Endothelial cell of umbilical vein (primary cell): Measurements from ENCODE around the gene CCDC73. TPM values are rescaled to one million over a fixed set of nuclear protein-coding genes. Genes with fewer than 3 reads are reported as not detected.

Source experiments
- BruUV-seq: library from RNA; stranded (reverse); fragments of 400-500 nt; replicated peaks from 2 replicates; lab custom pipeline; 2021; lab: Mats Ljungman, UMichigan
- CTCF ChIA-PET: fragments of 300-600, 350-600 bp; sonication (Branson Sonifier 250); formaldehyde crosslinking; loops from one replicate; lab custom pipeline; 2021; ENCODE audit warnings: antibody characterized with exemption, inconsistent platforms; lab: Charles Lee
- POLR2A ChIA-PET: fragments of 300-600, 350-600 bp; sonication (Branson Sonifier 250); formaldehyde crosslinking; loops from one replicate; lab custom pipeline; 2021; ENCODE audit warnings: antibody characterized with exemption, inconsistent platforms; lab: Charles Lee
- DNase-seq: peaks from one replicate; pipeline ENCODE4 v3.0.0-alpha.2; 2011; ENCODE audit warnings: low read depth, low spot score
- FAIRE-seq: peaks from 2 replicates; lab custom pipeline; 2011; peaks lifted over from hg19 to GRCh38; lab: Jason Lieb, UNC
- H2AFZ ChIP-seq: 2 replicates; pipeline ENCODE4 v1.6.0; 2012; ENCODE audit warnings: low read depth, low read length, control low read depth, inconsistent platforms
- H3K27ac ChIP-seq: 2 replicates; pipeline ENCODE4 v1.5.1; 2011; ENCODE audit warnings: low read depth, mild to moderate bottlenecking, control low read depth, low read length, moderate library complexity; ENCODE audit not compliant: insufficient read depth
- H3K27me3 ChIP-seq, 2 experiments: 2 replicates each; pipeline versions ENCODE4 v1.6.0 to v1.6.1; 2011; ENCODE audit warnings: low read length in 2 of 2, mixed read lengths in 1 of 2; ENCODE audit not compliant: control insufficient read depth in 2 of 2, insufficient read depth in 2 of 2
- H3K36me3 ChIP-seq, 2 experiments: 2 replicates in 1 of 2; 3 replicates in 1 of 2; pipeline ENCODE4 v1.5.1; 2011; ENCODE audit warnings: low read length in 2 of 2, mild to moderate bottlenecking in 1 of 2, moderate library complexity in 1 of 2; ENCODE audit not compliant: control insufficient read depth in 2 of 2, insufficient read depth in 2 of 2; ENCODE audit errors: extremely low read depth in 1 of 2
- H3K4me1 ChIP-seq: 3 replicates; pipeline ENCODE4 v1.5.1; 2011; ENCODE audit warnings: mild to moderate bottlenecking, low read length; ENCODE audit not compliant: control insufficient read depth, insufficient read depth; ENCODE audit errors: extremely low read depth
- H3K4me2 ChIP-seq: 2 replicates; pipeline ENCODE4 v1.6.1; 2011; ENCODE audit warnings: low read length, control low read depth, mixed read lengths; ENCODE audit not compliant: insufficient read depth
- H3K4me3 ChIP-seq, 3 experiments: fragments of 200-600 bp in 1 of 3; sonication (generic), shearing (Covaris generic) in 1 of 3; replicated peaks in 1 of 3; 2 replicates each; pipeline ENCODE4 v1.5.1; 2011 to 2016; ENCODE audit warnings: control low read depth in 3 of 3, low read length in 3 of 3, mild to moderate bottlenecking in 2 of 3, inconsistent platforms in 1 of 3, low read depth in 1 of 3, moderate library complexity in 1 of 3; ENCODE audit not compliant: insufficient read depth in 1 of 3
- H3K79me2 ChIP-seq: 2 replicates; pipeline ENCODE4 v1.6.0; 2012; ENCODE audit warnings: low read length, inconsistent platforms; ENCODE audit not compliant: control insufficient read depth, insufficient read depth
- H3K9ac ChIP-seq: replicated peaks from 2 replicates; pipeline ENCODE3; 2011; ENCODE audit warnings: low read length, control low read depth; ENCODE audit not compliant: insufficient read depth; ENCODE audit errors: extremely low read depth
- H3K9me1 ChIP-seq: replicated peaks from 3 replicates; pipeline ENCODE4 v1.6.0; 2011; ENCODE audit warnings: mild to moderate bottlenecking, low read length; ENCODE audit not compliant: control insufficient read depth, insufficient read depth; ENCODE audit errors: extremely low read depth
- H3K9me3 ChIP-seq: replicated peaks from 2 replicates; pipeline ENCODE4 v1.5.1; 2012; ENCODE audit warnings: low read length, inconsistent platforms; ENCODE audit not compliant: control insufficient read depth, insufficient read depth
- H4K20me1 ChIP-seq: replicated peaks from 2 replicates; pipeline ENCODE3; 2011; ENCODE audit warnings: mild to moderate bottlenecking, low read length; ENCODE audit not compliant: control insufficient read depth, insufficient read depth; ENCODE audit errors: extremely low read depth
- CTCF ChIP-seq, 2 donors: IDR thresholded peaks; 1 replicate in 1 of 2; 2 replicates in 1 of 2; pipeline ENCODE4 v1.5.1; 2011; ENCODE audit warnings: low read length in 2 of 2, mild to moderate bottlenecking in 2 of 2, moderate library complexity in 2 of 2, control low read depth in 1 of 2, inconsistent platforms in 1 of 2, low read depth in 1 of 2; ENCODE audit not compliant: insufficient read depth in 1 of 2; ENCODE audit errors: extremely low read depth in 1 of 2
- EZH2 ChIP-seq: IDR thresholded peaks from 2 replicates; pipeline ENCODE4 v1.6.1; 2012; ENCODE audit warnings: borderline replicate concordance, low read depth, mild to moderate bottlenecking, moderate library complexity, low read length, inconsistent platforms; ENCODE audit not compliant: severe bottlenecking
- FOS ChIP-seq: IDR thresholded peaks from 2 replicates; pipeline ENCODE4 v1.6.1; 2011; ENCODE audit warnings: mild to moderate bottlenecking, low read length, moderate library complexity, borderline replicate concordance; ENCODE audit not compliant: insufficient read depth
- GATA2 ChIP-seq: IDR thresholded peaks from 2 replicates; pipeline ENCODE4 v1.7.0; 2011; ENCODE audit warnings: low read depth, mild to moderate bottlenecking, moderate library complexity, mixed read lengths, low read length; ENCODE audit not compliant: insufficient read length, insufficient read depth
- JUN ChIP-seq: IDR thresholded peaks from 2 replicates; pipeline ENCODE4 v1.6.1; 2011; ENCODE audit warnings: borderline replicate concordance, low read depth; ENCODE audit not compliant: insufficient read length, insufficient read depth
- MAX ChIP-seq: IDR thresholded peaks from 2 replicates; pipeline ENCODE4 v1.6.1; 2011; ENCODE audit not compliant: insufficient read depth, insufficient read length
- MYC ChIP-seq: IDR thresholded peaks from one replicate; pipeline ENCODE4 v1.6.1; 2011; ENCODE audit warnings: mild to moderate bottlenecking, low read depth, low read length
- POLR2A ChIP-seq: IDR thresholded peaks from 2 replicates; pipeline ENCODE4 v1.6.1; 2012; ENCODE audit warnings: low read depth, mild to moderate bottlenecking, control low read depth, low read length
- POLR2AphosphoS5 ChIP-seq: IDR thresholded peaks from 2 replicates; pipeline ENCODE4 v1.6.1; 2012; ENCODE audit warnings: low read depth, mild to moderate bottlenecking, control low read depth, low read length, moderate library complexity; ENCODE audit not compliant: insufficient read depth
- dilution Hi-C: fragments of 300-500 bp; cut with MboI; formaldehyde crosslinking; loops from one replicate; pipeline ENCODE4 v1.15.0; 2019; ENCODE audit warnings: low sequenced_read_pairs; ENCODE audit not compliant: extremely low pct_ligation_motif_present
- intact Hi-C: fragments of 100-400 bp; cut with micrococcal nuclease; formaldehyde crosslinking; loops from one replicate; pipeline ENCODE4 v1.10.0; 2022
- polyA plus RNA-seq, 4 experiments: library from polyadenylated mRNA; depleted of rRNA in 3 of 4; stranded (reverse) in 3 of 4; unstranded in 1 of 4; fragments of >200 nt; gene quantifications; 2 replicates each; pipeline versions ENCODE4 v1.2.1 to v1.2.3, GENCODE V29; 2011 to 2012; ENCODE audit warnings: missing spikeins in 1 of 4
- total RNA-seq: library from RNA; stranded (reverse); gene quantifications from 2 replicates; pipeline ENCODE4 v1.2.3, GENCODE V29; 2021

Gene CCDC73
- total and polyA plus RNA-seq, 2 donors (not counting 3 experiments of a cell fraction or from before 2014, with no cell fraction given), result not detected

GRCh38 chr11:32658639-32659406 is 135.6 kb downstream of the CCDC73 start:
- no peak overlapping the region for H3K4me2 ChIP-seq
- H3K36me3 ChIP-seq, result no peaks in the 10 kb centered on the region
- no peak overlapping the region for H3K4me3 ChIP-seq
- dilution Hi-C loops, result no loop called here
- no peaks in the 10 kb centered on the region for H3K27me3 ChIP-seq
- ChIA-PET CTCF (no interaction called here), POLR2A (no interaction called here)
- no peaks in the 10 kb centered on the region for H4K20me1 ChIP-seq
- FAIRE-seq (no peak), DNase-seq (no peak)
- intact Hi-C loops, result no loop called here
- H3K9me3 ChIP-seq, result no peaks in the 10 kb centered on the region
- H2AFZ ChIP-seq, result no peak overlapping the region
- H3K9ac ChIP-seq, result no peak overlapping the region
- TF ChIP-seq POLR2A, result no peak
- peak; percentile 63 for TF ChIP-seq FOS
- BruUV-seq, result no TSS peak
- H3K9me1 ChIP-seq, result no peaks in the 10 kb centered on the region
- no peak overlapping the region for H3K27ac ChIP-seq
- H3K79me2 ChIP-seq, result no peaks in the 10 kb centered on the region
- no peaks in the 10 kb centered on the region for H3K4me1 ChIP-seq

- Histone ChIP-seq H3K9me3 (no peaks in the 10 kb centered on the region), H3K36me3 (no peaks in the 10 kb centered on the region), H3K27me3 (no peaks in the 10 kb centered on the region), H3K4me3 (no peak overlapping the region), H3K4me2 (no peak overlapping the region), H4K20me1 (no peaks in the 10 kb centered on the region), H3K9ac (no peak overlapping the region), H3K4me1 (no peaks in the 10 kb centered on the region), H3K79me2 (no peaks in the 10 kb centered on the region), H3K9me1 (no peaks in the 10 kb centered on the region), H2AFZ (no peak overlapping the region), H3K27ac (no peak overlapping the region)
- FAIRE-seq, result peak; percentile 40
- DNase-seq, result no peak
- CTCF ChIA-PET, result no interaction called here
- no TSS peak for BruUV-seq
- intact Hi-C loops (no loop called here), dilution Hi-C loops (no loop called here)
- POLR2A ChIA-PET, result no interaction called here
- TF ChIP-seq JUN, result no peak
- TF ChIP-seq POLR2AphosphoS5, result no peak
- TF ChIP-seq CTCF (IDR thresholded peaks at IDR 0.05; ENCODE audit: extremely low read depth in 1 of 2, insufficient read depth in 1 of 2, low read depth in 1 of 2, low read length in 2 of 2), result no peak
- no peak for TF ChIP-seq EZH2
- TF ChIP-seq POLR2A, result no peak
- TF ChIP-seq FOS, result no peak
- TF ChIP-seq GATA2, result no peak
- TF ChIP-seq MAX, result no peak
- no peak for TF ChIP-seq MYC
These were observed 150.9 kb downstream of the CCDC73 start for GRCh38 chr11:32643526-32643925.
